Lower leg skin (tissue), 3 donors: ENCODE results near the gene ADCY1.

ENCODE experiments used
- POLR2A ChIP-seq, 2 donors: fragments of 450-650 bp; IDR thresholded peaks; one replicate each; pipeline ENCODE4 v1.6.1; 2016 to 2017; ENCODE audit warnings: antibody characterized with exemption in 2 of 2, mild to moderate bottlenecking in 1 of 2, moderate library complexity in 1 of 2
- TF ChIP-seq, protein P1 (sequence below), 3 donors: fragments of 450-650 bp; IDR thresholded peaks; one replicate each; pipeline ENCODE4 v1.5.1; 2016; ENCODE audit warnings: antibody characterized with exemption in 3 of 3, mild to moderate bottlenecking in 3 of 3, moderate library complexity in 2 of 3

DNA sequence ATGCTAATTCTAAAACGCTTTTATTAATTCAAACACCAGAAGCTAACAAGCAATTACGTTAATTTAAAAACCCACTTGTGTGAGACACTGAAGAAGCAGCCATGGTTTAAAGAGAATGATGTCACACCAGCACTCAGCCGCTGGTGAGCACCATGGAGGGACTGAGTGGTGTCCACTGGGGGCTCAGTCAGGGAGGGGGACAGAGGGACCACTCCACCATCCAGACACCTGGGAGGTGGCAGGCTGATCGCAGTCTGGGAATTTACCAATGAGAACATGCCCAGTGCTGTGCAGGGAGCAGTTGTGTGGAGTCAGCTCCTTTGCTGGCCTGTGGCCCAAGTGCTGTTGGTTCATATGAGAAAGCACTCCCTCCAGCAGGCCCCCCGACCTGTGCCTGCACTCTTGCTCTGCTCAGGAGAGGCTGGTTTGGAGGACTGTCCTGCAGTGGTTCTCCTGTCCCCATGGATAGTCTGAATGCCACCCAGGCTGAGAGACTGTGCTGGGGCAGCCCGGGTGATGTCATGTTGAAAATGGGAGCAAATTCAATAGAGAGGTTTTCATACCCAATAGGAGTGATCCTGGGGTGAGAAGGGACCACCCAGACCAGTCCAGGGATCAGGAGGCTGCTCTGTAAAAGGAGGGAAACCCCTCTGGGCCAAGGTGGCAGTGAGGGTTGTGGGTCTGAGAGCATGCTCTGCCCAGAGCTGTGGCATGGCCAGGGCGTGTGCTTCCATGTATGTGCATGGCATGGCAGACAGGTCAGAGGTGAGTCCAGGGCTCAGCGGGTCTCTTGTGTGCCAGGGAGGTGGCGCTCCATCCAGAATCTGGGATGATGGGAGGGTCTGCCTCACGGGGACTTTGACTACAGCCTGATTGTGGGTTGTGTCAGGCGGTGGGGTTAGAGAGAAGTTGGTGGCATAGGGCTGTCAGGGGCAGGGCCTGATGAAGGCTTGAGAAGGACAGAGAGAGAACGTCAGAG, 12.7 kb downstream of the ADCY1 start:
- TF ChIP-seq, protein P1, sequence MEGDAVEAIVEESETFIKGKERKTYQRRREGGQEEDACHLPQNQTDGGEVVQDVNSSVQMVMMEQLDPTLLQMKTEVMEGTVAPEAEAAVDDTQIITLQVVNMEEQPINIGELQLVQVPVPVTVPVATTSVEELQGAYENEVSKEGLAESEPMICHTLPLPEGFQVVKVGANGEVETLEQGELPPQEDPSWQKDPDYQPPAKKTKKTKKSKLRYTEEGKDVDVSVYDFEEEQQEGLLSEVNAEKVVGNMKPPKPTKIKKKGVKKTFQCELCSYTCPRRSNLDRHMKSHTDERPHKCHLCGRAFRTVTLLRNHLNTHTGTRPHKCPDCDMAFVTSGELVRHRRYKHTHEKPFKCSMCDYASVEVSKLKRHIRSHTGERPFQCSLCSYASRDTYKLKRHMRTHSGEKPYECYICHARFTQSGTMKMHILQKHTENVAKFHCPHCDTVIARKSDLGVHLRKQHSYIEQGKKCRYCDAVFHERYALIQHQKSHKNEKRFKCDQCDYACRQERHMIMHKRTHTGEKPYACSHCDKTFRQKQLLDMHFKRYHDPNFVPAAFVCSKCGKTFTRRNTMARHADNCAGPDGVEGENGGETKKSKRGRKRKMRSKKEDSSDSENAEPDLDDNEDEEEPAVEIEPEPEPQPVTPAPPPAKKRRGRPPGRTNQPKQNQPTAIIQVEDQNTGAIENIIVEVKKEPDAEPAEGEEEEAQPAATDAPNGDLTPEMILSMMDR (IDR thresholded peaks at IDR 0.05): no peak
- TF ChIP-seq POLR2A (IDR thresholded peaks at IDR 0.05): no peak
